GM11168 (cell line): Measurements from ENCODE around the gene STRAP.

Source experiments
- in situ Hi-C: fragments of 300-500 bp; cut with MboI; formaldehyde crosslinking; loops from one replicate; pipeline ENCODE4 v1.12.0; 2022; ENCODE audit warnings: low sequenced_read_pairs; ENCODE audit not compliant: unreplicated experiment

STRAP gene

GRCh38 chr12:15882118-15882971, at the start of gene STRAP:
Gene STRAP, plus strand, starts transcription at chr12:15882387. Its CDS starts 321 bp downstream, at chr12:15882708.
- in situ Hi-C loops = no loop called here

- in situ Hi-C loops = loop anchor here (25.0 kb wide), 1 partner anchor 572 kb away; no protein-coding TSS in a partner anchor
Observed at GRCh38 chr12:15834575-15834974, 47.6 kb upstream of the STRAP start.

DNA sequence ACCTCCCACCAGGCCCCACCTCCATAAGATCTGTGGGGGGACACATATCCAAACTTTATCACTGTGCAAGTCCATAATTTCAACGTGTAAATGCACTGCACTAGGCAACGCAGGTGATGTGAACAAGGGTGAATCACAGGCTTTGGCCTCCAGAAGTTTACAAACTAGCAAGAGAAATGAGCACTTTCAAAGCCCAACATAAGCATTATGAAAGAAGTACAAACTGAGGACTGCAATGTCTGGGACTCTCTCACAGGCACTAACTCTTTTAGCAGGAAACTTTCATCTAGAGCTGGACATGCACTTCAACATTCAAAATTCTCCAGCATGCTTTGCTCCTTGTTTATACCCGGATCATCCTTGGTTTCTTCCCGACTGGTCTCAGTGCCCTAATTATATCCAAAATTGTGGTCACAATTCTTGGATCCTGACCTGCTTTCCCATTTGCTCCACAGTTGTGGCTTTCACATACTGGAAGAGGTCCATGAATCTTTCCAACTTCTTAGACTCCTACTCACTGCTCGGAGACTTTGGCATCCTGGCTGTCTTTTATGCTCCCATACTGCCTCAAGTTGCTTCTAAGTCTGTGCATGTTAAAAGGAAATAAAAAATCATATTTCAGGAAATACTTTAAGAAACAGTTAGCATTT, 44.9 kb upstream of the STRAP start:
- in situ Hi-C loops = loop anchor here (25.0 kb wide), 1 partner anchor 575 kb away; no protein-coding TSS in a partner anchor

- in situ Hi-C loops = loop anchor here (25.0 kb wide), 1 partner anchor 577 kb away; no protein-coding TSS in a partner anchor
Observed at GRCh38 chr12:15839041-15839440, 43.1 kb upstream of the STRAP start.

DNA sequence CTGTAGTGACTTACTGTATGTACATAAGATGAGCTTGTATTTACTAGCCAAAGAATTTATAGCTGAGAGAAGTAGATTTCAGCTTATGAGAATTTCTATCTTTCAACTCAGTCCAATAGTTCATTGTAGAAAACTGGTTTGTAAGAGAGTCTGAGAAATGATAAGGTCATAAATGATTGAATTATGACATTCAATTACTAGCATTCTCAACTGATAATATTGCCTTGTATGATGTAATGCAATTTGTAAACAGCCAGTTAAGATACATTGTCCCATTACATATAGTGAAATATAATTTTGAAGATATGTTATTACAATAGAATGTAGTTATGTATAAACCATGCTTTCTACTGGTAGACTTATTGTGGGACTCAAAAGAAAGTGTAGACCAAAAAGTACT, 42.5 kb upstream of the STRAP start:
- in situ Hi-C loops = loop anchor here (25.0 kb wide), 1 partner anchor 577 kb away; no protein-coding TSS in a partner anchor

- in situ Hi-C loops = loop anchor here (25.0 kb wide), 1 partner anchor 580 kb away; no protein-coding TSS in a partner anchor
Observed at GRCh38 chr12:15842108-15842507, 40.1 kb upstream of the STRAP start.

- in situ Hi-C loops = loop anchor here (5.0 to 25.0 kb wide), 2 partner anchors 255 to 585 kb away; no protein-coding TSS in a partner anchor
Observed at GRCh38 chr12:15846887-15847286, 35.3 kb upstream of the STRAP start.

DNA sequence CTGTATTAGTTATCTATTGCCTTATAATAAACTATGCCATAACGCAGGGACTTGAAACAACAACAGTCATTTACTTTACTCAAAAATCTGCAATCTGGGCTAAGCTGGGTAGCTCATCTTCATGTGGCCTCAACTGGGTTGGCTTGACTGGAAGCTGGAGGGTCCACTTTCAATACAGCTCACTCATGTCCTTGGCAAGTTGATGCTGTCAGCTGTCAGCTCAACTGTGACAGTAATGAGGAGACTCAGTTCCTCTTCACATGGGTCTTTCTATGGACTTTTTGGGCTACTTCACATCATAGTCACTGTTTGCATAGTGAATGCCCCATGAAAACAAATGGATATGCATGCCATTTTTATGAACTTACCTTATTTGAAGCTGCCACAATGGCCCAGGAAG, 33.6 kb upstream of the STRAP start:
- in situ Hi-C loops = loop anchor here (5.0 to 25.0 kb wide), 2 partner anchors 256 to 586 kb away; no protein-coding TSS in a partner anchor

DNA sequence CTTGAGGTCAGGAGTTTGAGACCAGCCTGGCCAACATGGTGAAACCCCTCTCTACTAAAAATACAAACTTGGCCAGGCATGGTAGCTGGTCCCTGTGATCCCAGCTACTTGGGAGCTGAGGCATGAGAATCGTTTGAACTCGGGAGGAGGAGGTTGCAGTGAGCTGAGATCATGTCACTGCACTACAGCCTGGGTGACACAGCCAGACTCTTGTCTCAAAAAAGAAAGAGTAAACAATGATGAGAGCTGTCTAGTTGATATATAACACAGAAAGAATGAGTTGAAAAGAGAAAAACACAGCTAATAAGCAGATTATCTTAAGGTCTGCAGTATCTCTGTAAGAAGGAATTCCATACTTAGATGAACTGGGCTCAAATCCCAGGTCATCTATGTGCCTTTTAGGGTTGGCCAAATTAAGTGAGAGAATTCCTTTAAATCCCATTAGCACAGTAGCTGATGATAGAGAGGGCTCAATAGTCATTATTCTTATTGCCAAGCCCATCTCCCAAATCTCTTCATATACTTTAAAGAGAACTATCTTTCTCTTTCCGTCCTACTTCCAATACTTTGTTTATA, 31.1 kb upstream of the STRAP start:
- in situ Hi-C loops = loop anchor here (10.0 kb wide), 1 partner anchor 316 kb away; no protein-coding TSS in a partner anchor

GRCh38 chr12:15851919-15852318, 30.3 kb upstream of the STRAP start:
- in situ Hi-C loops = loop anchor here (10.0 kb wide), 1 partner anchor 317 kb away; no protein-coding TSS in a partner anchor

DNA sequence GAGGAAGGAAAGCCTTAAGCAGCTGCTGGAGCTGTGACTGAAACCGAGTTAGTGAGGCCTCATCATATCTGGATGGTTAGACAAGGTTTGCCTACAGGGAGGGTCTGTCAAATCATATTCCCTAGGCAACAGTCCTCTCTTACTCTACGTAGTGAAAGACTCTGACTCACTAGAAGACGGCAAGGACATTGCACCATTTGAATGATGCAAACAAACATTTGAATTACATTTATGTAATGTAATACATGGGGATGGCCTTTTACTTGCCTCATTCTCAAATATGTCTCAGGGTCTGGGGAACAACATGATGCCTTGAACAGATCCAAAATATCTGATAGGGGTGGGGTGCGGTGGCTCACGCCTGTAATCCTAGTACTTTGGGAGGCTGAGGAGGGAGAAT, 29.8 kb upstream of the STRAP start:
- in situ Hi-C loops = loop anchor here (10.0 kb wide), 1 partner anchor 318 kb away; no protein-coding TSS in a partner anchor

DNA sequence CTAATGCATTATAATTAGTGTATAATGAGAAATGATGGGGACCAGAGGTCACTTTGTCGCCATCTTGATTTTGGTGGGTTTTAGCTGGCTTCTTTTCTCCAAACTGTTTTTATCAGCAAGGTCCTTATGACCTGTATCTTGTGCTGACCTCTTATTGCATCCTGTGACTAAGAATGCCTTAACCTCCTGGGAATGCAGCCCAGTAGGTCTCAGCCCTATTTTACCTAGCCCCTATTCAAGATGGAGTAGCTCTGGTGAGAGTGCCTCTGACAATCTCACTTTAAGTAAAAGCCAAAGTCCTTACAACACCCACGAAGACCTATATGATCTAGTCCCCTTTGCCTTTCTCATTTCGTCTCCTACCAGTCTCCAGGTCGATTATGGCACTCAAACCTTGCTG, 28.3 kb upstream of the STRAP start:
- in situ Hi-C loops = loop anchor here (10.0 kb wide), 1 partner anchor 319 kb away; no protein-coding TSS in a partner anchor

GRCh38 chr12:15854916-15855315, 27.3 kb upstream of the STRAP start:
- in situ Hi-C loops = loop anchor here (10.0 kb wide), 1 partner anchor 320 kb away; no protein-coding TSS in a partner anchor

DNA sequence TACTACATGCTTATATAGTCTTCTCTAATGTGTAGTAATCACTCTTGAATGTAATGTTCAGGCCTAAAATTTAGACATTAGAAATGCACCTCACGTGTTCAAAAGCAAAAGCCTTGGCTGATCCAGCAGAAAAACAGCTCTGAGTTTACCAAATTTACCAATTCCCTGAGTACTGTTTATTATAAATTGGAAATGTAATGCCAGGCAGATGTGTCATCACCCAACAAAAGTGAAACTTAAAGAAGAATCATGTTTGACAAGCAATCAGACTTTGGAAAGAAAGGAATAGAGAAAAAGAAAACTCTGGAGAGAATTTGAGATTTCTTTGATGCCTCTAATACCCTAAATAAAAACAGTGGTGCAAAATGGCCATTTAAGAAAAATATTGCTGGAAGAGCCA, 26.5 kb upstream of the STRAP start:
- in situ Hi-C loops = loop anchor here (10.0 kb wide), 1 partner anchor 321 kb away; no protein-coding TSS in a partner anchor

- in situ Hi-C loops = loop anchor here (10.0 kb wide), 1 partner anchor 322 kb away; no protein-coding TSS in a partner anchor
Observed at GRCh38 chr12:15856097-15856982, 25.8 kb upstream of the STRAP start.

DNA sequence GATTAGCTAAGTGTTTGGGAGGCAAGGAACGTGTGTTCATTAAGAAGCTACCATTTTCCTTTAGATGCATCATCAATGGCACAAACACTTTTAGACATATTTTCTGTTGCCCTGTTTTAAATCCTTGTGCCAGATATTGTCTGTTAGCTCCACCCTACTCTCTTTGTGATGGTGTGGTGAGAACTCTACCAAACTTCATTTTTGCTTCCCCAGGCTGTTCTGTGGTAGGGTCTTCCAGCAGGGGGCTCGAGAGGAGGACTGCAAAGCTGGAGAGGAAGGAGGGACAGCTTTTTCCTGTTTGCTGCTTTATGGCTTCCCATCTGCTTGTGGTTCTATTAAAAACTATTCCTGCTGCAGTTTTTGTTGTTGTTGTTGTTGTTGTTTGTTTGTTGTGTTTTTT, 23.8 kb upstream of the STRAP start:
- in situ Hi-C loops = loop anchor here (10.0 kb wide), 1 partner anchor 324 kb away; no protein-coding TSS in a partner anchor

DNA sequence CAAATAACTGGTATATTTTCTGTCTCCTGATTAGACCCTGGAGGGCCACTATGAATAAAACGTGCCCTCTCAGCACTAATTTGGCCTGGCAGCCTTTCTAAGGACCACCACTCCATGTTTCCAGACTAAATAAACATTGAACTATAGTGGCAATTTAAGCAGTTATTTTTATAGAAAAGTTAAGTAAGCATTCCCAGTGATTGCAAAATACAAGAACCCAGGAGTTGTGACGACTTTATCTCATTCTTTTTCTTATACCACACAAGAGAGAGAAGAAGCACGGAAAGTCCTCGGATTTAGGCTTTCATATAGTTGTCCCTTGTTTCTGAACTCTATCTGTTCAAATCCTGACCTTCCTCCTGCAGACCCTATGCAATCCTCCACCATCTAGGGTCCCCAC, 23.1 kb upstream of the STRAP start:
- in situ Hi-C loops = loop anchor here (10.0 kb wide), 1 partner anchor 324 kb away; no protein-coding TSS in a partner anchor

GRCh38 chr12:15861404-15861803, 20.8 kb upstream of the STRAP start:
- in situ Hi-C loops = no loop called here

DNA sequence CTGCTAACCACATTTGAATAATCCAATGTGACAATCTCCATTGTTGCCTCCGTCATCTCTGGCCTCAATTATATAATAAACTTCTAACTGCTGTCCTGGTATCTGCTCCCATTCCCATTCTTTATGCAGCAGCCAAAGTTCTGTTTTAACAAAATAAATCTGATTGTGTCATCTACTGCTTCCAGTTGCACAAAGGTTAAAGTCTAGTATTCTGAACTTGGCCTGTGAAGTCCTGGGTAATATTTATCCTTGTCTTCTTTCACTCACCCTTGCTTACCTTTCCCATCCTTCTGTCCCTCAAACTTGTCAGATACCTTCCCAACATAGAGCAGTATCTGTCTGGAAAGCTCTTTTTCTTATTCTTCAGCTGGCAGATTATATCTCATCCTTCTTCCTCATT, 19.3 kb upstream of the STRAP start:
- in situ Hi-C loops = no loop called here
